Cerebellar cortex (tissue), 1 donor: ENCODE measurements around the gene MYO15A.

Source experiments
- DNase-seq: peaks from one replicate; pipeline ENCODE4 v3.0.0-alpha.2; 2015; ENCODE audit warnings: low spot score

MYO15A gene

DNA sequence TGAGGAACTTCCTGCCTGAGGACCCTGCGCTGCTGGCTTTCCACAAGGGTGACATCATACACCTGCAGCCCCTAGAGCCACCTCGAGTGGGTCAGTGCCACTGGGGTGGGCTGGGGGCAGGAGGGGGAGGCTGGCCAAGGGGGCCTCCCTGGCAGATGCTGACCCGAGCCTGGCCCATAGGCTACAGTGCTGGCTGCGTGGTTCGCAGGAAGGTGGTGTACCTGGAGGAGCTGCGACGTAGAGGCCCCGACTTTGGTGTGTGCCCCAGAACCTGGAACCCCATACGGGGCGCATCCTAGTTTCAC is 48.4 kb downstream of the MYO15A start:
- DNase-seq = no peak

DNA sequence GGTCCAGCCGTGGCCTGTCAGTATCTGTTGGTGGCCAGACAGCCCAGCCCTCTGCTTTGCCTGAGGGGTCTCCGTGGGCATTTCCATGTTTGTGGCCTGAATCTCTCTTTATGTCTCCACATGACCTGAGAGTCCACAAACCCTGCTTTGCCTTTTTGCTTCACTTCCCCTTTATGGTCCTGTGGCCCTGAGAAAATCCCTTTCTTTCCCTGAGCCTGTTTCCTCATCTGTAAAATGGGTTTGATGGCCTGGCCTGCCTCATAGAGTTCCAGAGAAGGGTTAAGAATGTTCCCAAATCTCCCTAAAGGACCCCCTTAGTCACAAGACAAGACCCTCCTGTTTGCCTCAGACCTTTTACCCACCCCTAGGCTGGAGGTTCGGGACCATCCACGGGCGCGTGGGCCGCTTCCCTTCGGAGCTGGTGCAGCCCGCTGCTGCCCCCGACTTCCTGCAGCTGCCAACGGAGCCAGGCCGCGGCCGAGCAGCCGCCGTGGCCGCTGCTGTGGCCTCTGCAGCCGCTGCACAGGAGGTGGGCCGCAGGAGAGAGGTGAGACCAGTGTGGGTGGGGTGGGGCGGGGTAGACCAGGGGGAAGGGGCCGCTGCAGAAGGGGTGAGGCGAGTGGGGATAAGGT is 48.9 kb downstream of the MYO15A start:
- no peak for DNase-seq

- no peak for DNase-seq
Observed at GRCh38 chr17:18158022-18158600, 49.6 kb downstream of the MYO15A start.

DNA sequence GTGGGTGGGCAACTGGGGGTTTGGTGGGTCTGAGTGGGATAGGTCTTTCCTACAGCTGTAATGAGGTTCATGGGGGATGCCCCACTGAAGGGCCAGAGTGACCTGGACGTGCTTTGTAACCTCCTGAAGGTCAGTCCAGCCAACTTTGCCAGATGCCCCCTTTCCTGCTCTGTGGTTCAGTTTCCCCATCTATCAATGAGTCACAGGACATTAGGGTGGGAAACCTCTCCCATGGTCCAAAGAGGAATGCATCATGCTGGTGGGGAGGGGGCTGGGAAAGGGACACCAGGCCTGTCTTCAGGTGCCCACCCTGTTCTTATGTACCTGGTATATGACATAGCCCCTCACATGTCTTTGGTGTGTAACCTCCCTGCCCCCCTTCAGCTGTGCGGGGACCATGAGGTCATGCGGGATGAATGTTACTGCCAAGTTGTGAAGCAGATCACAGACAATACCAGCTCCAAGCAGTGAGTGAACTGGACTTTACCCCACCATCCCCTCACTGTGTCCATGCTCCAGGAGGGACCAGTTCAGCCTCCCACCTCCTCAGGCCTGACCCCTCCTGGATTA is 51.1 kb downstream of the MYO15A start:
- no peak for DNase-seq

- DNase-seq = no peak
Observed at GRCh38 chr17:18160128-18160856, 51.7 kb downstream of the MYO15A start.

DNA sequence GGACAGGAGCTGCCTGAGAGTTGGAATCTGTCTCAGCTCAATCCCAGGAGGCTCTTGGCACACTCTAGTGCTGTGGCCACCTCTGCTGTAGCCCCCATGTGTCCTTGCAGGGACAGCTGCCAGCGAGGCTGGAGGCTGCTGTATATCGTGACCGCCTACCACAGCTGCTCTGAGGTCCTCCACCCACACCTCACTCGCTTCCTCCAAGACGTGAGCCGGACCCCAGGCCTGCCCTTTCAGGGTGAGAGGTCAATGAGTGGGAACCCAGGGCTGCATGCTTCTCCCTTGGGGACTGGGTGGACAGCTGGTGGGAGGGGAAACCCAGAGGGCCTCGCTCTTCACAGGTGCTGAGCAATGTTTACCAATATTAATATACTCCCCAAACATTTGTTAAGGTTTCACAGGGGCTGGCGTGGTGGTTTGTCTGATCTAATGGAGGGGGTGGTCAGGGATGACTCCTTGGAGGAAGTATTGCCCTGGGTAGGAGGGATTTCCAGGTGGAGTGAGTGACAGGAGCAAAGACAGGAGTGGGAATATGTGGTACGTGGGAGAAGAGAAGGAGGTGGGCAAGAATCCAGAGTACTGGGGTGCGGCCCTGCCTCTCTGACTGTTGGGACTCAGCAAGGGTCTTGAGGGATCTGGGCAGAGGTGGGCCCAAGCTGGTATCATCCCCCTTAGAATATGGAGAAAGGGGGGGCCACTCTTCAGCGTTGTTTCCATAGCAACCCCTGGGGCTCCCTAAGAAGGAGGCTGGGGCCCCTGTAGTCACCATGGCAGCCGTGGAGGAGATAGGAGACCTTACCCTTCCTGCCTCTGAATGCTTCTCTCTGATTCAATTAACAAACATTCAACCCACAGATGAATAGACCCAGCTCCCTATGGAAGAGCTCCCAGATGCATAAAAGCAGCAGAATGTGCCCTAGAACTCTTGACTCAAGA is 52.9 kb downstream of the MYO15A start:
- no peak for DNase-seq

- DNase-seq = no peak
Observed at GRCh38 chr17:18163547-18163946, 55.0 kb downstream of the MYO15A start.

DNA sequence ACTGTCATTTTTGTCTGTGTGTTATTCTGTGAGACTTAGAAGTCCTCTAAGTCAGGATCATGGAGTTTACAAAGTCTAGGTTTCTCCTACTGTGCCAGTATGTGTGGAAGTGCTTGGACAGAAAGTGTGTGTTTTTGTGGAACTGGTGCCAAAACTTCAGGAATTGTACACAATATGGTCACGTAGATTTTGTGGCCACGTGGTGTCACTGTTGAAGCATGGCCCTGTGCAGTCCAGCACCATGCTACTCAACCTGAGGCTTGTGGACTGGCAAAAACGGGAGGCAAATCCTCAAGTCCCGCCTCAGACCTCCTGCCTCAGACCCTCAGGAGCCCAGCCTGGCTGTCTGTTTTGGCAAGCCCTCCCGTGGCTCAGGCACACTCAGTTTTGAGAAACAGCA is 58.3 kb downstream of the MYO15A start:
- DNase-seq = no peak

- no peak for DNase-seq
Observed at GRCh38 chr17:18167421-18167820, 58.9 kb downstream of the MYO15A start.

- no peak for DNase-seq
Observed at GRCh38 chr17:18172531-18173278, 64.1 kb downstream of the MYO15A start.

DNA sequence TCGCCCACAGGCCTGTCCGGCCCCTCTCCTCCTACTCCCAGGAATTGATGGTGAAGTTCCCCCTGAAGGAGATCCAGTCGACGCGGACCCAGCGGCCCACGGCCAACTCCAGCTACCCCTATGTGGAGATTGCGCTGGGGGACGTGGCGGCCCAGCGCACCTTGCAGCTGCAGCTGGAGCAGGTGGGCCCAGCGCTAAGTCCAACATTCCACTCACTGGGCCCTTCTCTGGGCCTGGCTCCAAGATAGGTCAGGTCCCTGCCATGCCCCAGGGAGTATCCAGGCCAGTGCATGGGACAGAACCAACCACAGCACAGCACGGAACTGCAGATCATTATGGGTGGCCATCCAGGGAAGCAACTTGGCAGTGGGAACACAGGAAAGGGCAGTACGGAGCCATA is 65.2 kb downstream of the MYO15A start:
- no peak for DNase-seq

- no peak for DNase-seq
Observed at GRCh38 chr17:18176176-18176575, 67.6 kb downstream of the MYO15A start.

DNA sequence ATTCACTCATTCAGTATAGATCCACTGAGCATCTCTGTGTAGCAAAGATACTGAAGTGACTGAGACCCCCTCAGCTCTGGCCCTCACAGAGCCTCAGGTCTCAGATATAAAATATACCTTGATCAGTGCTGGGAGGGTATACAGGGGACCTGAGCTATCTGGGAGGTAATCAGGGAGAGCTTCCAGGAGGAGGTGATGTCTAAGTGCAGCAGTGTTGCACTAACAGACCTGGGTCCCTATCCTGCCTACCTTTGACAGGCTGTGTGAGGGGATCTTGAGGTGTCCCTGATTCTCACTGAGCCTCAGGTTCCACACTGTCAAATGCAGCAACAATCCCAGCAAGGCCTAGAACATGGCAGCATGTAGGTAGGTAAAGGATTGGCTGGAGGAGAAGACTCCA is 68.6 kb downstream of the MYO15A start:
- no peak for DNase-seq

DNA sequence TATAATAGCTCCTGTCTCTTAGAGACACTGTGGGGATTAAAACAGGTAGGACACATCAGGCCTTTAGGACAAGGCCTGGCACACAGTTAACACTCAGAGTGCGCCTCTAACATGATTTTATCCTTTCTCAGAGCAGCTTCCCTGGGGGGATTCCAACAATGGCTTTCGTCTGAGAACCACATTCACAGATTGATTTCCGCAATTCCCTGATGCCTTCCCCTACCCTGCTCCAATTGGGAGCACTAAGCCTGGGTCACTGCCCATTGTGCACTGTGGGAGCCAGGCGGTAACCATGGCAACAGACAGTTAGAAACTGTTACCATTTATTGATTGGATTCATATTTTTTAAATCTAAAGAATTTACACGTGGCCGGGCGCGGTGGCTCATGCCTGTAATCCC is 69.2 kb downstream of the MYO15A start:
- DNase-seq = no peak

DNA sequence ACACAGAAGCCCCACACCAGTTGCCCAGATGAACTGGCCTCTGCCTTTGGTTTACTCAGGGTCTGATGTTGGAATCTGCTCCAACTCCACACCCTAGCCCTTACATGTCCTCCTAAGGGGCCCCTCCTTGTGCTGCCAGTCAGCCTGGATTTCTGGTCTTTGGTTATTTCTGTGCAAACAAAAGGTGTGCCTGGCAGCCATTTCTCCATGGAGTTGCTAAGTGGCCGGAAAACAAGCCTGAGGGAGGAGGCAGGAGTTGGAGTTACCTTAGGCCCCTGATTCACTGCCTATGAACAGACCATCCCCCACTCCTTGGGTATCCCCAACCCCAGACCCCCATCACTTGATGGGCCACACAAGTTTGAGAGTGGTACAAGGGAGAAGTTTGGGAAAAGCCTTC is 70.6 kb downstream of the MYO15A start:
- no peak for DNase-seq

DNA sequence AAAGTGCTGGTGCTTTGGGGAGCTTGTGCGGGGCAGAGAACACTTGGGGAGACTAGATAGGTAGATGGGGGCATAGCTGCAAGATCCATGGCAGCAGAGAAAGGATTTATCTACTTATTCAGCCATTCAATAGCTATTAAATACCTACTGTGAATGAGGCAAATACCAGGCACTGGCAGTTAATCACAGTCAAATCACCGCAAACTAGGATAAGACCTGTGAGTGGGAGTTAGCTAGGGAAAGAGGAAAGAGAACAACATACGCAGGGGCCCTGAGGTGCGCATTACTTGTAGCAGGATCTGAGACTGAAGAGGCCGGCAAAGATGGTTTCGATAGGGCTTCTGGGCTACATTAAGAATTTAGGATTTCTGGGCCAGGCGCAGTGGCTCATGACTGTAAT is 71.2 kb downstream of the MYO15A start:
- DNase-seq = no peak

- no peak for DNase-seq
Observed at GRCh38 chr17:18181358-18181757, 72.8 kb downstream of the MYO15A start.

- DNase-seq = peak; percentile 31
Observed at GRCh38 chr17:18182110-18182977, 73.8 kb downstream of the MYO15A start.

- no peak for DNase-seq
Observed at GRCh38 chr17:18182978-18183333, 74.4 kb downstream of the MYO15A start.

DNA sequence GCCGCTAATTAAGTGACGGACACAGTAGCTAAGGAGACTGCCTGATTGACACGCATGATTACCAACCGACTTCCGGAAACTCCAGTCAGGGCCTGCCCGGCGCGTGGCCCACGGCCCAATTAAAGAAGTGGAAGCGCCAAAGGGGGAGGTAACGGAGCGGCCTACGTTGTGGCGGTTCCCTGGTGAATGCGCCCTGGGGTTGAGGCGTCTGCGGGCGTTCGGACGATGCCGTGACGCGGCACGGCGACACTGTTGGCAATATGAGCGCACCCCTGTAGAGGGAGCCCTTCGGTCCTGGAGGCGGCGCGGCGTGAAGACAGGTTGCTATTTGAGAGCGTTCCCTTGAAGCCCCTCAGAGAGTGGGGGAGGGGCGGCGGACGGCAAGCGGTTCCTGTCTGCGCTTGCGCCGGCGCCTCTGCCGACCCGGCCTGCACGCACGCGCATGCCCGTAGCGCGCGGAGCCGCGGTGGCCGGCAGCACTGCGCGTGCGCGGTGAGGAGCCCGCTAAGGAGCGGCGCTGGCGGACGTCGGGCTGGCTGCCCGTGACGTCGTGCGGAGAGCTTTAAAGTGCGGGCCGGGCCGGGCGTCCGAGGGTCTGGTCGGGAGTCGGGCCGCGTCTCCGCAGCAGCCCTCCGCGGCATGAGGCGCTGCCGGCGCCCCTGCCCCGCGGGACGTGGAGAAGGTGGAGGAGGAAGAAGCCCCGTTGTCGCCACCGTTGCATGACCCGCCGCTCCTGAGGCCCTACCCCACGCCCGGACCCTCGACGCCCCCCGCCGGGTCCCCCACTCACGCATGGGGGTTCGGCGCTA is 75.0 kb downstream of the MYO15A start, which contains the start of gene ALKBH5:
TSS of gene ALKBH5 (plus strand) at position 495 of the 809 bp plus-strand sequence. CDS start 416 bp downstream, outside the sequence.
- DNase-seq = peak; percentile 100
